ENCODE measurements around the gene EFNA5.

GRCh38 chr5:107696498-107696897 is 25.8 kb upstream of the EFNA5 start:
- TF ChIP-seq CREB1 (CRISPR knock-in tag; IDR thresholded peaks at IDR 0.05; ENCODE audit: low read depth) (no peak), CTCF (conservative IDR thresholded peaks at IDR 0.05; ENCODE audit: low read depth in 2 of 2) (no peak), EZH2phosphoT487 (IDR thresholded peaks at IDR 0.05; ENCODE audit: unreplicated experiment) (no peak), EZH2 (IDR thresholded peaks at IDR 0.05; ENCODE audit: low read depth, unreplicated experiment) (no peak), ZNF114 (CRISPR knock-in tag; IDR thresholded peaks at IDR 0.05) (no peak), JUNB (IDR thresholded peaks at IDR 0.05; ENCODE audit: unreplicated experiment) (no peak), POLR2AphosphoS5 (IDR thresholded peaks at IDR 0.05; ENCODE audit: low read depth) (no peak), REST (IDR thresholded peaks at IDR 0.05; ENCODE audit: unreplicated experiment) (no peak), ZNF331 (CRISPR knock-in tag; IDR thresholded peaks at IDR 0.05; ENCODE audit: low read depth) (no peak), STAT1 (IDR thresholded peaks at IDR 0.05; ENCODE audit: unreplicated experiment) (no peak), NANOG (IDR thresholded peaks at IDR 0.05; ENCODE audit: borderline replicate concordance) (no peak), ZNF462 (CRISPR knock-in tag; IDR thresholded peaks at IDR 0.05) (no peak)
